G401 (cell line): Measurements from ENCODE around the gene ANO8. TPM values are rescaled to one million over a fixed set of nuclear protein-coding genes. Genes with fewer than 3 reads are reported as not detected.
A peak's percentile ranks its signal among the peaks of the same experiment; 100 is the strongest.
"Not testable (repeated sequence)": the region's sequence is repeated elsewhere in the genome, so short reads cannot be mapped to it uniquely, and the experiment has no call there.

Experiments used
- DNase-seq: peaks from one replicate; pipeline ENCODE4 v3.0.0-alpha.2; 2015; ENCODE audit warnings: low spot score
- in situ Hi-C: cut with HindIII; loops from 2 replicates; pipeline ENCODE4 v1.10.0; 2016; ENCODE audit warnings: low sequenced_read_pairs, mixed read lengths
- total RNA-seq: library from RNA; depleted of rRNA; stranded (reverse); fragments of >200 nt; shearing (Covaris generic); gene quantifications from 2 replicates; pipeline ENCODE4 v1.2.3, GENCODE V29; 2014; rRNA removed

The ANO8 gene
- 3.1 and 4.3 TPM in 2 replicates for total RNA-seq

DNA sequence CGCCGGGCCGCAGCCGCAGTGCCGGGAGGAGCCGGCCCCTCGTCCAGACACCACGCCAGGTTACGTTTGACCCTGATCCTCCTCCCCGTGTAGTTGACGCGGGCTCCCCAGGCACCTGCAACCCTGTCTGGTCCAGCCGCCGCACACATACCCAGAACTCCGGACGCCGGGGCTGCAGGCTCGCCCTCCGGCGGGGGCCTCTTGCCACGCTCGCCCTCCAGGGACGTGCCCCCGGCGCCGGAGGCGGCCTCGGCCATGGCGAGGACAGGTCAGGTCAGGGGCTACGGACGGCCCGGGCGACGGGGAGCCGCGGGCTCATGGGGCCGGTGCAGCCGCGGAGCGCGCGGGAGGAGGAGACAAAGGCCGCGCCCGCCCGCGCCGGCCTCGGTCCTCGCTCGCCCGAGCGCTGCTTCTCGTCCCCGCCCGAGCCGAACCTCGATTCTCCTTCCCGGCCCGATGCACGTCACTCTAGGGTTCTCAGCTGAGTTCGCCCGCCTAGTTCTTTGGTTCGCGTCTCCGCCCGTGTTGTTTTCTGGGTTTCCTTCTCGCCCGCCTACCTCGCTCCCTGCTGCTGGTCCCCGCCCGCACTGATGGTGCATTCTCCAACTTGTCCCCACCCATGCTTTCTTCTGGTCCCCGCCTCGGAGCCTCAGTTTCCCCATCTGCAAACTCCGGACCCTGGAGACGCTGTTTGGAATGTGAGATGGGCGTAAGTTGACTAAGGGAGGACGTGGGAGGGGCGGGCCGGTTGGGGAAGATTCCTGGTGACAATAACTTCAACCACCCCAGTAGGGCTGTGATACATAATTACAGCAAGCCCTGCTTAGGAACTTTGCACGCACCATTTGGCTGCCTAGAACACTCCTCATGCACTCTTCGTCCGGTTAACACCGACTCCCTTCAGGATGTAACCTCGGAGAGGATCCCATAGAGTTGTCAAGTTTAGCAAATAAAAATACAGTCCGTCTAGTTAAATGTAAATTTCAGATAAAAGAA lies at the start of gene ANO8:
Gene ANO8, minus strand, starts transcription at position 442 of the 996 bp plus-strand sequence. Its CDS starts 185 bp downstream, at position 257.
- in situ Hi-C loops: no loop called here
- peak; percentile 97 for DNase-seq

GRCh38 chr19:17380426-17381138 lies 45.9 kb upstream of the ANO8 start:
- in situ Hi-C loops: no loop called here
- no peak for DNase-seq

GRCh38 chr19:17379221-17379631 lies 44.6 kb upstream of the ANO8 start:
- in situ Hi-C loops: no loop called here
- DNase-seq: no peak

DNA sequence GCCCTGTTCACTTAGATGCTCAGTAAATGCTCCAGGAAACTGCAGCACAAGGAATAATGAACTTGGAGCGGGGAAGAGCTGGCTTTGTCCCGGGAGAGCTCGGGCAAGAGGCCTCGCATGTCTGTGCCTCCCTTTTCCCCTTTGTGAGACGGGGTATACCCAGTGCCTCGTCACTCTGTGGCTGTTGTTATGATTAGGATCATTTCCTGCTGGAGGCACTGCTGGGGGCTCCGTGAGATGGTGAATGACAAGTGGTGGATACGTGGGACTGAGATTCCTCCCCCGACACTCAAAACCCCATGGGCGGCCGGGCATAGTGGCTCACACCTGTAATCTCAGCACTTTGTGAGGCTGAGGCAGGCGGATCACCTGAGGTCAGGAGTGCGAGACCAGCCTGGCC lies 43.6 kb upstream of the ANO8 start:
- DNase-seq: no peak
- in situ Hi-C loops: no loop called here

GRCh38 chr19:17376935-17377600 lies 42.4 kb upstream of the ANO8 start, which contains the start of gene PLVAP:
TSS of gene PLVAP (minus strand) at chr19:17377342. CDS start at chr19:17377288, 54 bp downstream.
- in situ Hi-C loops: no loop called here
- no peak for DNase-seq

- no peak for DNase-seq
- in situ Hi-C loops: no loop called here
Observed at GRCh38 chr19:17370026-17370587, 35.5 kb upstream of the ANO8 start.

- in situ Hi-C loops: no loop called here
- DNase-seq: no peak
Observed at GRCh38 chr19:17365361-17365760, 30.7 kb upstream of the ANO8 start.

- in situ Hi-C loops, DNase-seq: not testable (repeated sequence)
Observed at GRCh38 chr19:17363852-17364605, 29.4 kb upstream of the ANO8 start.

GRCh38 chr19:17359905-17360800 lies 25.5 kb upstream of the ANO8 start:
- no peak for DNase-seq
- in situ Hi-C loops: no loop called here

GRCh38 chr19:17358395-17358794 lies 23.7 kb upstream of the ANO8 start:
- in situ Hi-C loops: no loop called here
- DNase-seq: no peak

- no peak for DNase-seq
- in situ Hi-C loops: no loop called here
Observed at GRCh38 chr19:17357724-17358123, 23.1 kb upstream of the ANO8 start.

DNA sequence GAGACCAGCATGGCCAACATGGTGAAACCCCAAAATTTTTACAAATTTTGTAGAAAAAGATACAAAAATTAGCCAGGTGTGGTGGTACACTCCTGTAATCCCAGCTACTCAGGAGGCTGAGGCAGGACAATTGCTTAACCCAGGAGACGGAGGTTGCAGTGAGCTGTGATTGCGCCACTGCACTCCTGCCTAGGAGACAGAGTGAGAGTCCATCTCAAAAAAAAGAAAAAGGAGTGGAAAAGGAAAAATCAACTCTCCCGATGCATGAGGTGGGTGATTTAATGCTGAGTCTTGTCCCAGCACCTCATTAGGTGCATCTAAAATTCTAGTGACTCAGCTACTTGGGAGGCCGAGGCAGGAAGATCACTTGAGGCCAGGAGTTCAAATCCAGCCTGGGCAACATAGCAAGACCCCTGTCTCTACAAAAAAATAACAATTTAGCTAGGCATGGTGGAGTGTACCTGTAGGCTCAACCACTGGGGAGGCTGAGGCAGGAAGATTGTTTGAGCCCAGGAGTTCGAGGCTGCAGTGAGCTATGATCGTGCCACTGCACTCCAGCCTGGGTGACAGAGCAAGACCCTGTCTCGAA lies 22.5 kb upstream of the ANO8 start:
- DNase-seq: no peak
- in situ Hi-C loops: no loop called here

DNA sequence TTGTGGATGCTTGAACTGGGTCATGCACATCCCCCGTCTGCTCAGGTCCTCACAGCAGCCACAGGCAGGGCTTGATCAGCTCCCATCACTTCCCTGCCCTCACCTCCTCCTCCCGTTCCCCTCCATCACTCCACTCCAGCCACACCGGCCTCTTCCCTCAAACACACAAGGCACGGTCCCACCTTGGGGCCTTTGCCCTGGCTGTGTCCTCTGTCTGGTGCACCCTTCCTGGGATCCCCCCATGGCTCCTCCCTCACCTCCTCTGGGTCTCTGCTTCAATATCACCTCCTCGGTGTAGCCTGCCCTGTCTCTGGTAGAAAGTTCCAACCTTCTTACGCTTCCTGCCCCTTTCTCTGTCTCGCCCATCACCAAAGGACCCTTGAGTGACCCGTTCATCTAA lies 18.7 kb upstream of the ANO8 start:
- DNase-seq: no peak
- in situ Hi-C loops: no loop called here

DNA sequence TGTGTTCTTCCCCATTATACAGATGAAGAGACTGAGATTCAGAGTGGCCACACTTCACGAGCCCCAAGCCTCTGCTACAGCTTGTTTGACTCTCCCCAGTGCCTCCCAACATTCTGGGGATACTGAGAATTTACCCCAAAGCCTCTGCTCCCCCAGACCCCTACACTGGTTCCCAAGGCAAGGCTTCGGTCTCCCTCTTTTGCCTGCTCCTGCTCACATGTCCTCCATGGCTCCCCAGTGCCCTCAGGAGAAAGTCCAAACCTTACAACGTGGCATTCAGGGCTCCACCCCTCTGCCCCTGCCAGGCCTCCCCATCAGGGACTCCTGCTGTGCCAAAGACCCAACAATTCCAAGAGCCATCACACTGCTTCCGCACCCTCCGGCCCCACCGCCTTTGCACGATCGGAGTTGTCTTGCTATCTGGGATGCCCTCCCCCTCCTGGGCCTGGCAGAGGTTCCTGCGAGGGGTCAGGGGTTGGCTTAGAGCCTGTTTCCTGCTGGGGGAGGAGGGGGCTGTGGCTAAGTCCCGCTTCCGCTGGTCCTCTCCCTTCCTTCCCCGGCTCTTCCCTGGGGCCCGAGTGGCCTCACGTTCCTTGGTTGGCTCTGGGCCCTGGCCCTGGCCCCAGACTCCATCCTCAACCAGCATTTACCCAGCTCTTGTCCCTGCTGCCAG lies 18.1 kb upstream of the ANO8 start:
- no peak for DNase-seq
- in situ Hi-C loops: no loop called here

DNA sequence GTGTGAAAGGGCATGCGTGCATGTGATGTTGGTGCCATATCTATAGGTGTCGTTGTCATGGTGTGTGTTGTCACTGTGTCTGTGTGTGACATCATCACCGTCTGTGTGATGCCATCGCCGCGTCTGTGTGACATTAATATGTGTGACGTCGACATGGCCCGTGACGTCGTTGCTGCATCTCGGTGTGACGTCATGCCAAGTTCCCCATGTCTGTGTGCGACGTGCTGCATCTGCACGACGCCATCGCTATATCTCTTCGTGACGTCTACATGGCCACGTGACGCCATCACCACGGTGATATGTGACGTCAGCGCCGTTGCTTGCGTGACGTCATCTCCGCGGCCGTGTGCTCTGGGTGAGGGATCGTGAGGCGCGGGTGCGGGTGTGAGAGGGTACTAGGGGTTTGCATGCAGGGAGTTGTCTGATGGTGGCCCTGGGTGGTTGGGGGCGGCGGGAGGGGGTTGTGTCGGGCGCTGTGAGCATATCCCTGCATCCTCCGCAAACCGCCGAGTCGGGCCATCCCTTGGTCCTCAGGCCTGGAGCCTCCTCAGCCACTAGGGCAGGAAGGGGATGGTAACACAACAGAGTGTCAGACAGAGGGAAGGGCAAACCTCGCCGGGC lies 17.3 kb upstream of the ANO8 start:
- no peak for DNase-seq
- in situ Hi-C loops: no loop called here

- no peak for DNase-seq
Observed at GRCh38 chr19:17348700-17349099, 14.0 kb upstream of the ANO8 start.

More at GRCh38 chr19:17348700-17349099, 14.0 kb upstream of the ANO8 start:
- in situ Hi-C loops: no loop called here
